ENCODE measurements around the gene PWWP2B. TPM values are rescaled to one million over a fixed set of nuclear protein-coding genes. Genes with fewer than 3 reads are reported as not detected.

Gene PWWP2B
- total and polyA plus RNA-seq, 2 of the 8 experiments (the other 6 are each of a cell fraction or from before 2014, with no cell fraction given), result 5.3 to 10.8 TPM

- TF ChIP-seq E2F6 (IDR thresholded peaks at IDR 0.05), result peak; percentile 24; the same call in 1 of the 2 replicates
Observed at GRCh38 chr10:132371641-132372081, 25.3 kb upstream of the PWWP2B start (continued).

Measured in H1 (cell line).